ENCODE data around the gene RAB1B. TPM values are rescaled to one million over a fixed set of nuclear protein-coding genes. Genes with fewer than 3 reads are reported as not detected.

RAB1B gene
- total and polyA plus RNA-seq, 10 of the 15 experiments (the other 5 are each of a cell fraction or from before 2014, with no cell fraction given): 10.4 to 193 (median 96.9) TPM

DNA sequence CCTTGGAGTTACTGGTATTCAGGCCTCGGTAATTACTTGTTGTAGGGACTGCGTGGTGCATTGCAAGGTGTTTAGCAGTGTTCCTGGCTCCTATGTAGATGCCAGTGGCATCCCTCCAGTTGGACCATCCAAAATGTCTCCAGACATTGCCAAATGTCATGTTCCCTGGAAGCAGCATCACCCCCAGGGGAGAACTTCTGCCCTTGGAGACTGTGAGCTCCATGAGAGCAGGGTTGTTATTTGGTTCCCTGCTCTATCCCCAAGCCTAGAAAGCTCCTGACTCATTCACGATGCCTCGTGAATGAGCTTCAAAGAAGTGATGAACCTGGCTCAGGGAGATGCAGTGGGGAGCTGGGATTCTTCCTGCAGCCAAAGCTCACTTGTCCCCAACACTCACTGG lies 53.2 kb downstream of the RAB1B start:
- in situ Hi-C loops (cut with MboI): no loop called here
- WGBS (ENCODE audit: insufficient coverage, insufficient replicate concordance, low lambda C conversion rate, missing lambda C conversion rate): 80% methylated on average over 4 of the region's 4 CpGs
- POLR2A ChIA-PET: no interaction called here
- no peak overlapping the region for H3K9ac ChIP-seq (ENCODE audit: control insufficient read depth, insufficient read depth, low read length)
- no peaks in the 10 kb centered on the region for H3K79me2 ChIP-seq (ENCODE audit: control insufficient read depth, insufficient read depth, low read length)
- H3K9me3 ChIP-seq (replicated peaks; ENCODE audit: control insufficient read depth, insufficient read depth, low read length): no peaks in the 10 kb centered on the region; the same call in 2 of the 3 replicates
- no peaks in the 10 kb centered on the region for H3K36me3 ChIP-seq (ENCODE audit: control insufficient read depth in 2 of 2, insufficient read depth in 2 of 2, low read length in 1 of 2)
- DNase-seq (ENCODE audit: low read depth, low spot score): no peak
- SMC1A ChIA-PET (ENCODE audit: uncharacterized antibody, unreplicated experiment): interaction anchor here (1.0 kb wide), 1 partner anchor 9 kb away, joined by 3 read pairs; no protein-coding TSS in a partner anchor
- CTCF ChIA-PET: interaction anchor here (1.9 kb wide), 1 partner anchor 9 kb away, joined by 8 read pairs; no protein-coding TSS in a partner anchor
- no peak overlapping the region for H3K4me2 ChIP-seq (ENCODE audit: control insufficient read depth, insufficient read depth)
- no TSS peak for BruUV-seq (replicated peaks)
- no peaks in the 10 kb centered on the region for H4K20me1 ChIP-seq (ENCODE audit: control insufficient read depth, insufficient read depth)
- no peak for ATAC-seq
- no peak overlapping the region for H3K27ac ChIP-seq (ENCODE audit: control insufficient read depth, insufficient read depth)
- no peak for FAIRE-seq
- H3K4me1 ChIP-seq (ENCODE audit: control insufficient read depth, insufficient read depth, low read length): peaks cover 18% of the 10 kb centered on the region
- no peak overlapping the region for H2AFZ ChIP-seq (ENCODE audit: control insufficient read depth, low read depth, low read length)
- H3K27me3 ChIP-seq (replicated peaks in 1 of 2; ENCODE audit: control insufficient read depth in 2 of 2, insufficient read depth in 2 of 2, low read length in 1 of 2): no peaks in the 10 kb centered on the region; a peak in 1 of 4 replicates
- no peak overlapping the region for H3K4me3 ChIP-seq
- RAD21 ChIA-PET (ENCODE audit: unreplicated experiment): interaction anchor here (1.5 kb wide), 1 partner anchor 9 kb away, joined by 5 read pairs; no protein-coding TSS in a partner anchor
- intact Hi-C loops (cut with micrococcal nuclease; ENCODE audit: unreplicated experiment): no loop called here
- TF ChIP-seq MEF2B (IDR thresholded peaks at IDR 0.05; ENCODE audit: partially characterized antibody, poor library complexity, severe bottlenecking) (no peak), IRF4 (IDR thresholded peaks at IDR 0.05; ENCODE audit: low read depth, low read length) (no peak), BRCA1 (IDR thresholded peaks at IDR 0.05; ENCODE audit: low read depth, low read length) (no peak), BACH1 (IDR thresholded peaks at IDR 0.05; ENCODE audit: borderline replicate concordance) (no peak), DPF2 (IDR thresholded peaks at IDR 0.05) (no peak), SMC3 (IDR thresholded peaks at IDR 0.05; ENCODE audit: borderline replicate concordance, low read length) (no peak), SIN3A (IDR thresholded peaks at IDR 0.05; ENCODE audit: low read depth, low read length) (no peak), SP1 (IDR thresholded peaks at IDR 0.05; ENCODE audit: low read depth, low read length) (no peak)
- TF ChIP-seq, protein P1, sequence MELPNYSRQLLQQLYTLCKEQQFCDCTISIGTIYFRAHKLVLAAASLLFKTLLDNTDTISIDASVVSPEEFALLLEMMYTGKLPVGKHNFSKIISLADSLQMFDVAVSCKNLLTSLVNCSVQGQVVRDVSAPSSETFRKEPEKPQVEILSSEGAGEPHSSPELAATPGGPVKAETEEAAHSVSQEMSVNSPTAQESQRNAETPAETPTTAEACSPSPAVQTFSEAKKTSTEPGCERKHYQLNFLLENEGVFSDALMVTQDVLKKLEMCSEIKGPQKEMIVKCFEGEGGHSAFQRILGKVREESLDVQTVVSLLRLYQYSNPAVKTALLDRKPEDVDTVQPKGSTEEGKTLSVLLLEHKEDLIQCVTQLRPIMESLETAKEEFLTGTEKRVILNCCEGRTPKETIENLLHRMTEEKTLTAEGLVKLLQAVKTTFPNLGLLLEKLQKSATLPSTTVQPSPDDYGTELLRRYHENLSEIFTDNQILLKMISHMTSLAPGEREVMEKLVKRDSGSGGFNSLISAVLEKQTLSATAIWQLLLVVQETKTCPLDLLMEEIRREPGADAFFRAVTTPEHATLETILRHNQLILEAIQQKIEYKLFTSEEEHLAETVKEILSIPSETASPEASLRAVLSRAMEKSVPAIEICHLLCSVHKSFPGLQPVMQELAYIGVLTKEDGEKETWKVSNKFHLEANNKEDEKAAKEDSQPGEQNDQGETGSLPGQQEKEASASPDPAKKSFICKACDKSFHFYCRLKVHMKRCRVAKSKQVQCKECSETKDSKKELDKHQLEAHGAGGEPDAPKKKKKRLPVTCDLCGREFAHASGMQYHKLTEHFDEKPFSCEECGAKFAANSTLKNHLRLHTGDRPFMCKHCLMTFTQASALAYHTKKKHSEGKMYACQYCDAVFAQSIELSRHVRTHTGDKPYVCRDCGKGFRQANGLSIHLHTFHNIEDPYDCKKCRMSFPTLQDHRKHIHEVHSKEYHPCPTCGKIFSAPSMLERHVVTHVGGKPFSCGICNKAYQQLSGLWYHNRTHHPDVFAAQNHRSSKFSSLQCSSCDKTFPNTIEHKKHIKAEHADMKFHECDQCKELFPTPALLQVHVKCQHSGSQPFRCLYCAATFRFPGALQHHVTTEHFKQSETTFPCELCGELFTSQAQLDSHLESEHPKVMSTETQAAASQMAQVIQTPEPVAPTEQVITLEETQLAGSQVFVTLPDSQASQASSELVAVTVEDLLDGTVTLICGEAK (IDR thresholded peaks at IDR 0.05; ENCODE audit: borderline replicate concordance): no peak
- TF ChIP-seq, protein P2, sequence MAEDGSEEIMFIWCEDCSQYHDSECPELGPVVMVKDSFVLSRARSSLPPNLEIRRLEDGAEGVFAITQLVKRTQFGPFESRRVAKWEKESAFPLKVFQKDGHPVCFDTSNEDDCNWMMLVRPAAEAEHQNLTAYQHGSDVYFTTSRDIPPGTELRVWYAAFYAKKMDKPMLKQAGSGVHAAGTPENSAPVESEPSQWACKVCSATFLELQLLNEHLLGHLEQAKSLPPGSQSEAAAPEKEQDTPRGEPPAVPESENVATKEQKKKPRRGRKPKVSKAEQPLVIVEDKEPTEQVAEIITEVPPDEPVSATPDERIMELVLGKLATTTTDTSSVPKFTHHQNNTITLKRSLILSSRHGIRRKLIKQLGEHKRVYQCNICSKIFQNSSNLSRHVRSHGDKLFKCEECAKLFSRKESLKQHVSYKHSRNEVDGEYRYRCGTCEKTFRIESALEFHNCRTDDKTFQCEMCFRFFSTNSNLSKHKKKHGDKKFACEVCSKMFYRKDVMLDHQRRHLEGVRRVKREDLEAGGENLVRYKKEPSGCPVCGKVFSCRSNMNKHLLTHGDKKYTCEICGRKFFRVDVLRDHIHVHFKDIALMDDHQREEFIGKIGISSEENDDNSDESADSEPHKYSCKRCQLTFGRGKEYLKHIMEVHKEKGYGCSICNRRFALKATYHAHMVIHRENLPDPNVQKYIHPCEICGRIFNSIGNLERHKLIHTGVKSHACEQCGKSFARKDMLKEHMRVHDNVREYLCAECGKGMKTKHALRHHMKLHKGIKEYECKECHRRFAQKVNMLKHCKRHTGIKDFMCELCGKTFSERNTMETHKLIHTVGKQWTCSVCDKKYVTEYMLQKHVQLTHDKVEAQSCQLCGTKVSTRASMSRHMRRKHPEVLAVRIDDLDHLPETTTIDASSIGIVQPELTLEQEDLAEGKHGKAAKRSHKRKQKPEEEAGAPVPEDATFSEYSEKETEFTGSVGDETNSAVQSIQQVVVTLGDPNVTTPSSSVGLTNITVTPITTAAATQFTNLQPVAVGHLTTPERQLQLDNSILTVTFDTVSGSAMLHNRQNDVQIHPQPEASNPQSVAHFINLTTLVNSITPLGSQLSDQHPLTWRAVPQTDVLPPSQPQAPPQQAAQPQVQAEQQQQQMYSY (CRISPR knock-in tag; IDR thresholded peaks at IDR 0.05): no peak
- TF ChIP-seq, protein P3, sequence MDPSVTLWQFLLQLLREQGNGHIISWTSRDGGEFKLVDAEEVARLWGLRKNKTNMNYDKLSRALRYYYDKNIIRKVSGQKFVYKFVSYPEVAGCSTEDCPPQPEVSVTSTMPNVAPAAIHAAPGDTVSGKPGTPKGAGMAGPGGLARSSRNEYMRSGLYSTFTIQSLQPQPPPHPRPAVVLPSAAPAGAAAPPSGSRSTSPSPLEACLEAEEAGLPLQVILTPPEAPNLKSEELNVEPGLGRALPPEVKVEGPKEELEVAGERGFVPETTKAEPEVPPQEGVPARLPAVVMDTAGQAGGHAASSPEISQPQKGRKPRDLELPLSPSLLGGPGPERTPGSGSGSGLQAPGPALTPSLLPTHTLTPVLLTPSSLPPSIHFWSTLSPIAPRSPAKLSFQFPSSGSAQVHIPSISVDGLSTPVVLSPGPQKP (IDR thresholded peaks at IDR 0.05; ENCODE audit: low read depth, low read length): no peak
- TF ChIP-seq, protein P4, sequence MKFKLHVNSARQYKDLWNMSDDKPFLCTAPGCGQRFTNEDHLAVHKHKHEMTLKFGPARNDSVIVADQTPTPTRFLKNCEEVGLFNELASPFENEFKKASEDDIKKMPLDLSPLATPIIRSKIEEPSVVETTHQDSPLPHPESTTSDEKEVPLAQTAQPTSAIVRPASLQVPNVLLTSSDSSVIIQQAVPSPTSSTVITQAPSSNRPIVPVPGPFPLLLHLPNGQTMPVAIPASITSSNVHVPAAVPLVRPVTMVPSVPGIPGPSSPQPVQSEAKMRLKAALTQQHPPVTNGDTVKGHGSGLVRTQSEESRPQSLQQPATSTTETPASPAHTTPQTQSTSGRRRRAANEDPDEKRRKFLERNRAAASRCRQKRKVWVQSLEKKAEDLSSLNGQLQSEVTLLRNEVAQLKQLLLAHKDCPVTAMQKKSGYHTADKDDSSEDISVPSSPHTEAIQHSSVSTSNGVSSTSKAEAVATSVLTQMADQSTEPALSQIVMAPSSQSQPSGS (IDR thresholded peaks at IDR 0.05; ENCODE audit: low read length): no peak
